ENCODE data around the gene SLA2. TPM values are rescaled to one million over a fixed set of nuclear protein-coding genes. Genes with fewer than 3 reads are reported as not detected.

The SLA2 gene
- total RNA-seq, 1 donor from 2014 or later, result 0.30 TPM

- intact Hi-C loops (cut with DNase I), result no loop called here
- DNase-seq (ENCODE audit: missing footprints) (no peak), ATAC-seq (no peak)
Measured at GRCh38 chr20:36563374-36563773, 82.6 kb downstream of the SLA2 start.

- DNase-seq (ENCODE audit: missing footprints) (no peak), ATAC-seq (no peak)
- intact Hi-C loops (cut with DNase I), result no loop called here
Measured at GRCh38 chr20:36562724-36563123, 83.3 kb downstream of the SLA2 start.

Other genes starting within 250 kb of the SLA2 start
- 1,923 TPM for gene MYL9, start 104.7 kb downstream of the SLA2 start, total RNA-seq
- gene TGIF2, start 72.6 kb downstream of the SLA2 start, total RNA-seq, result 4.5 TPM
- gene RAB5IF, start 40.4 kb downstream of the SLA2 start, total RNA-seq, result 65.4 TPM
- 27.9 TPM for gene NDRG3, start 99.9 kb upstream of the SLA2 start, total RNA-seq
- 4.4 TPM for gene DSN1, start 127.6 kb upstream of the SLA2 start, total RNA-seq
- gene TLDC2, start 229.9 kb upstream of the SLA2 start, total RNA-seq, result not detected

Data from Right ventricle myocardium inferior (tissue), 1 donor.